Neural crest cell (in vitro differentiated cells): ENCODE measurements around the gene WWOX. TPM values are rescaled to one million over a fixed set of nuclear protein-coding genes. Genes with fewer than 3 reads are reported as not detected.
A peak's percentile ranks its signal among the peaks of the same experiment; 100 is the strongest.

Source experiments
- DNase-seq: peaks from one replicate; pipeline ENCODE4 v3.0.0; 2021; ENCODE audit warnings: low read depth, mixed read lengths, low spot score
- H3K27ac Mint-ChIP-seq: one replicate; pipeline ENCODE4 v1.8.0; 2021; ENCODE audit warnings: mild to moderate bottlenecking, mixed read lengths; ENCODE audit not compliant: unreplicated experiment
- H3K27me3 Mint-ChIP-seq: 2 replicates; pipeline ENCODE4 v1.8.0; 2021; ENCODE audit warnings: low read depth, mild to moderate bottlenecking, mixed read lengths
- H3K36me3 Mint-ChIP-seq: 2 replicates; pipeline ENCODE4 v1.8.0; 2021; ENCODE audit warnings: low read depth, mild to moderate bottlenecking, mixed read lengths
- H3K4me1 Mint-ChIP-seq: 2 replicates; pipeline ENCODE4 v1.8.0; 2021; ENCODE audit warnings: mixed read lengths
- H3K4me3 Mint-ChIP-seq: one replicate; pipeline ENCODE4 v1.8.0; 2021; ENCODE audit warnings: mild to moderate bottlenecking, mixed read lengths
- H3K9me3 Mint-ChIP-seq: 2 replicates; pipeline ENCODE4 v1.8.0; 2021; ENCODE audit warnings: mixed read lengths
- total RNA-seq: library from RNA; stranded (reverse); gene quantifications from 2 replicates; pipeline ENCODE4 v1.2.1, GENCODE V29; 2021
- TF ChIP-seq, protein P1 (sequence below): fragments of 200-600 bp; sonication (generic); conservative IDR thresholded peaks from 2 replicates; pipeline ENCODE4 v1.5.0; 2021; ENCODE audit warnings: antibody characterized with exemption, mild to moderate bottlenecking

Gene WWOX
- total RNA-seq, 1 donor from 2014 or later = 30.5 TPM

DNA sequence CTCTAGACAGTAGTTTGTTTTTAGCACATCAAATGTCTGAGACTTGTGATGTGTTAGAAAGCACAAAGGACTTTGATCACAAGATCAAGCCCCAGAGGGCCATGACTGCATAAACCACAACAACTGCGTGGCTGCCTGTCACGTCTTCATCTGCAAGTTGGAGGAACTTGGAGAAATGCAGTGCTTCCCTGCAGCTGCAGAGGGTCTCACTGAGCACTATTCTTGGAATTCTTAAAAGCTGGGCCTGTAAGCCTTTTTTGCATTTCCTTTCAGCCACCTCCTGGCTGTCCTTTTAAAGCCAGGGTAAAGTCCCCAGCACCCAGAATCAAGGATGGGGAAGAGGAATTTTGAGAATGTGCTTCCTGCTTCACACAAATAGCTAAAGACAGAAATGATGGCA is 1069.8 kb downstream of the WWOX start:
- TF ChIP-seq, protein P1, sequence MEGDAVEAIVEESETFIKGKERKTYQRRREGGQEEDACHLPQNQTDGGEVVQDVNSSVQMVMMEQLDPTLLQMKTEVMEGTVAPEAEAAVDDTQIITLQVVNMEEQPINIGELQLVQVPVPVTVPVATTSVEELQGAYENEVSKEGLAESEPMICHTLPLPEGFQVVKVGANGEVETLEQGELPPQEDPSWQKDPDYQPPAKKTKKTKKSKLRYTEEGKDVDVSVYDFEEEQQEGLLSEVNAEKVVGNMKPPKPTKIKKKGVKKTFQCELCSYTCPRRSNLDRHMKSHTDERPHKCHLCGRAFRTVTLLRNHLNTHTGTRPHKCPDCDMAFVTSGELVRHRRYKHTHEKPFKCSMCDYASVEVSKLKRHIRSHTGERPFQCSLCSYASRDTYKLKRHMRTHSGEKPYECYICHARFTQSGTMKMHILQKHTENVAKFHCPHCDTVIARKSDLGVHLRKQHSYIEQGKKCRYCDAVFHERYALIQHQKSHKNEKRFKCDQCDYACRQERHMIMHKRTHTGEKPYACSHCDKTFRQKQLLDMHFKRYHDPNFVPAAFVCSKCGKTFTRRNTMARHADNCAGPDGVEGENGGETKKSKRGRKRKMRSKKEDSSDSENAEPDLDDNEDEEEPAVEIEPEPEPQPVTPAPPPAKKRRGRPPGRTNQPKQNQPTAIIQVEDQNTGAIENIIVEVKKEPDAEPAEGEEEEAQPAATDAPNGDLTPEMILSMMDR = no peak
- H3K4me3 Mint-ChIP-seq = no peak overlapping the region
- H3K4me1 Mint-ChIP-seq = peaks cover 31% of the 10 kb centered on the region
- peaks cover 6% of the 10 kb centered on the region for H3K9me3 Mint-ChIP-seq
- no peaks in the 10 kb centered on the region for H3K27me3 Mint-ChIP-seq
- H3K27ac Mint-ChIP-seq = no peak overlapping the region
- H3K36me3 Mint-ChIP-seq = peaks cover 4% of the 10 kb centered on the region
- no peak for DNase-seq

DNA sequence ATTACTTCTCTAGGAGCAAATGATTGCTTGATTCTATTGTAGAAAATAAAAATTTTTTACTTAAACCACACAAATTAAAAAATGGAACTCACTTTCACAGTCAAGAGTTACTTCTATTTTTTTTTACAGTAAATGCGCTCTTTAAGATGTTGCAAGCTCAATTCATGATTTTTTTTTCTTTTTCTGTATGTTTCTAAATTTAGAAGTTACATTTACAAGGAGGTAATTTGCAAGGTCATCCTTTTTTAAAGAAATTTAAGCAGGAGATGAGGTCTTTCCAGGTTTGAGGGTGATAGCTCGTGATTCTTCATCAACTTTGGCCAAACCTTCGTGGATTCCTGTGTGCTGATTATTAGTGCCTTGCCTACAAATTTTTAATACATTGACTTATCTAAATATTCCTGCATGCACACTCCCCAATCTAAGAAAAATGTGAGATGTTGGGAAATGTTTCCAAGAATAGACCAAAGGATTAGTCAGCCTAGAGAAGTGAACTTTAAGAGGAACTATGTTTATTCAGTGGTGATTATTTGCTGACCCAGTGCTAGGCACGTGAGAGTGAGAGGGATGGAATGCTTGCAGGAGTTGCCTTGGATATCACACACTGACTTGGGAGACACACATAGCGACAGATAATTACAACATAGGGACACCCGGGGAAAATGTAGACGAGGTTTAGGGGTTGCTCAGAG is 1071.2 kb downstream of the WWOX start:
- no peak for DNase-seq
- H3K9me3 Mint-ChIP-seq = peaks cover 6% of the 10 kb centered on the region
- peak overlapping the region; percentile 88 for H3K27ac Mint-ChIP-seq
- no peak overlapping the region for H3K4me3 Mint-ChIP-seq
- H3K36me3 Mint-ChIP-seq = peaks cover 4% of the 10 kb centered on the region
- H3K27me3 Mint-ChIP-seq = no peaks in the 10 kb centered on the region
- TF ChIP-seq, protein P1 = no peak
- peaks cover 16% of the 10 kb centered on the region for H3K4me1 Mint-ChIP-seq

DNA sequence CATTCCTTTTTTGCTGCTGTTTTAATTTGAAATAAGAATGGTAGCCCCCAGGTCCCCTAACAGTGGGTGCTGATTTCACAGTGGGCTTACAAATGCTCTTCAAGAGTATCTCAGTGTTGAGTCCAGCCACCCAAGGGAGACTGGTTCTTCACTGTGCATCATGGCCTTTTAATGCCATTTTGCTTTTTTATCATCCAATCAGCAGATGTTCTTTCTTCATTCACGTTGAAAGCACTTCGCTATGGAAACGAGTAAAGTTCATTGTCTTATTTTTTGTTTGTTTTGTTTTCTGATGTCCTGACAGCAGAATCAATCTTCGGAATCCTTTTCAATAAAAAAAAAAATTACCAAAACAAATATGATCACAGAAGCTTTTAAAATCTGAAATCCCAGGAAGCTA is 1072.0 kb downstream of the WWOX start:
- H3K27me3 Mint-ChIP-seq = no peaks in the 10 kb centered on the region
- peaks cover 4% of the 10 kb centered on the region for H3K36me3 Mint-ChIP-seq
- H3K4me3 Mint-ChIP-seq = no peak overlapping the region
- H3K4me1 Mint-ChIP-seq = peaks cover 8% of the 10 kb centered on the region
- TF ChIP-seq, protein P1 = no peak
- peaks cover 6% of the 10 kb centered on the region for H3K9me3 Mint-ChIP-seq
- no peak for DNase-seq
- H3K27ac Mint-ChIP-seq = no peak overlapping the region

DNA sequence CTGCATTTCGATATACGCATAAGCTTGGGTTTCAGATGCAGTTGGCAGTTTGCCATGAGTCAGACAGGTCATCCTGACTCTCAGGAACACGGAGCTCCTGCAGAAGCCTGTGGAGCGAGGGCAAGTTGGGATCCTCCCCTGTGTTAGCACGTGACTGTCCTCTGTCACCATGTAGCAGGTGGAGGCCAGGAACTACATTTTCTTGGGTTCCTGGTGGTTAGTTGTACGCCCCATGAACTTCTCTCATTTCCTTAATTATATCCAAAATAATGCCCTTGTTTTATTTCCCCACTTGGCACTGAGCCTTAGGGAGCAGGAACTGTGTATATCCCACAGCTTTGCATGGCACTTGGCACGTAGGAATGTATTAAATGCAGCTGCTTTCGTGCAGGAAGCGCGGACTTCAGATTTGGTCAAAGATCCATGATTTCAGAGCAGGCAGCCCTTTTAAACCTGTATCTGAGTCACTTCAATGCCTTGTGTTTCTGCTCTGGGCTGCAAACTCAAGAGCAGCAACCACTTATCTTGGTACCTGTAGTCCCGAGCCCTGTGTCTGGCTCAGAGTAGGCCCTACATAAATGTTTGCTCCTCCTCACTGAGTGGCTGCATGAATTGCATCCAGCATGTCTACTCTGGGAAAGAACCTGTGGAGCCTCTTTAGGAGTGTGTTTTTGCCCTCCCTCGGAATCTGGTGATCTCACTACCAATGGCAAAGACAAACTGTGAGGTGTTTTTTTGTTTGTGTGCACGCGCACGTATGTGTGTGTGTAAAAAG is 1072.7 kb downstream of the WWOX start:
- H3K36me3 Mint-ChIP-seq = peaks cover 4% of the 10 kb centered on the region
- TF ChIP-seq, protein P1 = no peak
- peaks cover 6% of the 10 kb centered on the region for H3K9me3 Mint-ChIP-seq
- no peak overlapping the region for H3K4me3 Mint-ChIP-seq
- H3K27me3 Mint-ChIP-seq = no peaks in the 10 kb centered on the region
- DNase-seq = no peak
- H3K4me1 Mint-ChIP-seq = peaks cover 7% of the 10 kb centered on the region
- no peak overlapping the region for H3K27ac Mint-ChIP-seq

DNA sequence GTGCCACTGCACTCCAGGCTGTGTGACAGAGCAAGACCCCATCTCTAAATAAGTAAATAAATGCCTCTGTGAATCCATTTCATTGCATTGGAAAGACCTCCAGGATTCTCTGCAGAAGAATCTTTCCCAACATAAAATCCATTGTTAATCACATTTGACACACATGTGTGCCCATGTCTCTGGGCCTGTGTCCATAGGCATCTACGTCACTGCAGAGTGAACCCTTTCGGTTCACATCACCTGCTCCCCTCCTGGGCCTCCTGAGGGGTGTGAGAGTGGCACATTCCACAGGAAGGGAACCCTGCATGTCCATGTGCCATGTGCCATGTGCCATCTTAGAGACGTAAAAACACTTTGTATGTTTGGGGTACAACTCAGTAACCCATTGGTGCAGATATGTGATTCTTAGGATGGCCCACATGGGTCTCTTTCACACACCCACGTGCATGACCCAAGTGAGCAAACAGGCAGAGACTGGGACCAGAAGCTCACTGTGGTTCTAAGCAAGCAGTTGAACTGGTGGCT is 1073.6 kb downstream of the WWOX start:
- TF ChIP-seq, protein P1 = no peak
- DNase-seq = no peak
- Mint-ChIP-seq H3K4me1 (peaks cover 7% of the 10 kb centered on the region), H3K27ac (no peak overlapping the region), H3K36me3 (peaks cover 2% of the 10 kb centered on the region), H3K9me3 (peaks cover 1% of the 10 kb centered on the region), H3K27me3 (no peaks in the 10 kb centered on the region), H3K4me3 (no peak overlapping the region)
